IPS-15b (cell line): Measurements from ENCODE around the gene USP2.

Source experiments
- H3K27me3 ChIP-seq: one replicate; pipeline ENCODE4 v1.6.1; 2013; ENCODE audit warnings: low read length; ENCODE audit not compliant: control insufficient read depth, insufficient read depth
- H3K36me3 ChIP-seq: one replicate; pipeline ENCODE4 v1.6.1; 2013; ENCODE audit warnings: low read length; ENCODE audit not compliant: control insufficient read depth, insufficient read depth
- H3K4me1 ChIP-seq: one replicate; pipeline ENCODE4 v1.6.1; 2013; ENCODE audit warnings: mild to moderate bottlenecking, low read length; ENCODE audit not compliant: control insufficient read depth, insufficient read depth
- H3K4me3 ChIP-seq: one replicate; pipeline ENCODE4 v1.5.1; 2013; ENCODE audit warnings: low read depth, low read length
- H3K9ac ChIP-seq: one replicate; pipeline ENCODE4 v1.6.1; 2013; ENCODE audit warnings: low read depth, mild to moderate bottlenecking, low read length
- H3K9me3 ChIP-seq: one replicate; pipeline ENCODE4 v1.6.1; 2013; ENCODE audit warnings: mild to moderate bottlenecking, low read length; ENCODE audit not compliant: control insufficient read depth, insufficient read depth

The USP2 gene

DNA sequence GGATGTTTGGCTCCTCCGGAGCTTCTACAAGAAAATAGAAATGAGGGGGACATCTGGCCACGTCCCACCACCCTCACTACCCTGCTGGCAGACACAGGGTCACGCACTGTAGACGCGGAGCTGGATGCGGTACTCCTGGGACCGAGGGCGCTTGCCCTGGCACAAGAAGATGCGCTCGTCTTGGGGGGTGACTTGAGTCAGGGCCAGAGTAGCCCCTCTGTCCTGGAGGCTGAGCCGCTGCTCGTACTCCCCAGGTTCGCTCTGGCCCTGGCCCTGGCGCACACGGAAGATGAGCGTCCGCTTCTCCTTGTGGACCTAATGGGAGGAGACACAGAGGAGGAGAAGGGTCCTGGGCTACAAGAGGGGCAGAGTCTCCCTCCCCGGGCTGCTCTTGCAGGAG lies 66.8 kb downstream of the USP2 start:
- Histone ChIP-seq H3K4me3 (peak overlapping the region; percentile 80), H3K9me3 (no peaks in the 10 kb centered on the region), H3K36me3 (peaks cover 36% of the 10 kb centered on the region)

DNA sequence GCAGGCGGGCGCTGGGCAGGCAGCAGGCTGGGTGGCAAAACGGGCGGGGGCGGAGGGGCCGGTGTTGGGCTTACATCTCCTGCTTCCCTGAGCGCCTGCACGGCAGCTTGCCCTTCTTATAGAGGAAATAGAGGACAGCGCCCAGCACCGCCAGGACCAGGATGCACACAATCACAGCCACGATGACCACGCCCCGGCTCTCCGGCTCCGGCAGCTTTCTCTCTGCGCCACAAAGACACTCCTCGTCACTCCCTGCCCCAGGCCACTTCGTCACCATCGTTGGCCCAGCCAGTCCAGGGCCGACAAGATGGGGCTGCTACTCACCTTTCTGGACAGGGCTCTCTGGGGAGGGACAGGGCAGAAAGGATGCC lies 70.8 kb downstream of the USP2 start:
- Histone ChIP-seq H3K4me1 (peaks cover 2% of the 10 kb centered on the region), H3K27me3 (peaks cover 4% of the 10 kb centered on the region), H3K9ac (no peak overlapping the region), H3K9me3 (no peaks in the 10 kb centered on the region), H3K4me3 (no peak overlapping the region), H3K36me3 (peaks cover 46% of the 10 kb centered on the region)

More for the DNA sequence above, 66.8 kb downstream of the USP2 start:
- H3K9ac ChIP-seq: peak overlapping the region; percentile 24
- H3K4me1 ChIP-seq: peaks cover 26% of the 10 kb centered on the region
- peaks cover 11% of the 10 kb centered on the region for H3K27me3 ChIP-seq

DNA sequence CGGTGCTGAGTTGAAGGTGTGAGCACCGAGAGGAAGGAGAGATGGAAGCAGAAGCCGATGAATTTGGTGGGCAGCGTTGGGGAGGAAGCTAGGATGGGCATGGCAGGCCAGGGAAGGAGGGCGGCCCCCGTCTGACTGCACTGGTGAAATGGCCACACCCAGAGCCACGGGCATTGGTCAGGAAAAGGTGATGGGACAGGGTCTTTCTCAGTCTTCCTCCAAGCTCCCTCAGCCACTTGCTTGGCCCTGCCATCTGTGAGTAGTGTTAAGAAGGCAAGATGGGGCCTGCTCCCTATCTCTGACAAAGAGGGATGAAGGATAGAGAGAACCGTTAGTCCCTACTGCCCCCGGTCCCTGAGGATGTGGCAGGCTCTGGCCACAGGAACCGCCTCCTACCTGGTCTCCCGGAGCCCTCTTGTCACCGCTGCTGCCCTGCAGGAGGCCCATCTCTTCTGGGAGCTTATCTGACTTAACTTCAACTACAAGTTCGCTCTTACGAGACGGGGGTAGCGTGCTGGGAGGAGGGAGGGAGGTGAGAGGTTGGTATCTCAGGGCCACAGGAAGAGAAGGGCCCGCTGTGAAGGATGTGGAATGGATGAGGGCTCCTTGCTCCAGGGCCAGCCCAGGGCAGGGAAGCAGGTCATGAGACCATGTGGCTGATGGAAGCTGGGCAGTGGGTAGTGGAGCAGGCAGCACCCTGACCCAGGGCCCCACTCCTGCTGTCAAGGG lies 71.4 kb downstream of the USP2 start:
- Histone ChIP-seq H3K9me3 (no peaks in the 10 kb centered on the region), H3K27me3 (no peaks in the 10 kb centered on the region), H3K36me3 (peaks cover 46% of the 10 kb centered on the region), H3K4me3 (no peak overlapping the region), H3K4me1 (peaks cover 2% of the 10 kb centered on the region), H3K9ac (no peak overlapping the region)

DNA sequence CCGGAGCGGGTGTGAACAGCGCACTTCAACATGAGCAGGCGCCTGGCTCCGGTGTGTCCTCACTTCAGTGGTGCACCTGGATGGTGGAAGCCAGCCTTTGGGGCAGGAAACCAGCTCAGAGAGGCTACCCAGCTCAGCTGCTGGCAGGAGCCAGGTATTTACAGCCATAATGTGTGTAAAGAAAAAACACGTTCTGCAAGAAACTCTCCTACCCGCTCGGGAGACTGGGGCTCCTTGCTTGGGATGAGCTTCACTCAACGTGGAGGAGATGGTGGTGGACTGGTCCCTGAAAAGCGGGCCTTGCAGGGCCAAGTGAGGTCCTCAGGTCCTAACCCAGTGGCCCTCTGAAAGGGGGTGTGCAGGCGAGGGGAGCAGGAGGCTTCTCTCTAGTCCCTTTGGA lies 72.1 kb downstream of the USP2 start:
- peaks cover 41% of the 10 kb centered on the region for H3K36me3 ChIP-seq
- no peak overlapping the region for H3K4me3 ChIP-seq
- no peak overlapping the region for H3K9ac ChIP-seq
- H3K27me3 ChIP-seq: no peaks in the 10 kb centered on the region
- H3K9me3 ChIP-seq: no peaks in the 10 kb centered on the region
- H3K4me1 ChIP-seq: no peaks in the 10 kb centered on the region

DNA sequence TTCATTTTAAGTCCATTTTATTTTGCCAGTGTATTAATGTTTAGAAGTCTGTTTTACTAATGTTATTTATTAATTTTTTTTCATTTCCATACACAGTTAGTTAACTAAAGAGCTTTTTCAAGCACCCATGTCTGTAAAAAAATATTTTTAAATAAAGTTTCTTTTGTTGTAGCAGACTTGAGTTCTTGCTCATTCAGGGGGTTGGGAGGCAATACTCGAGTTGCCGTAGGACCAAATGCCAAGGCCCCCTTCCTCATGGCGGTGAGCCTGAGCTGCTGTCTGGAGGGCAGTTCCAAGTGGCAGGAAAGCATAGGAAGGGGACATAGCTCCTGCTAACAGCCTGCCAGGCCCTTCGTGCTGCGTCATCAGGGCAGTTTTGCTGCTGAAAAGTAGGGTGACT lies 73.5 kb downstream of the USP2 start:
- Histone ChIP-seq H3K9ac (no peak overlapping the region), H3K36me3 (peaks cover 34% of the 10 kb centered on the region), H3K9me3 (no peaks in the 10 kb centered on the region), H3K27me3 (no peaks in the 10 kb centered on the region), H3K4me3 (no peak overlapping the region), H3K4me1 (no peaks in the 10 kb centered on the region)

DNA sequence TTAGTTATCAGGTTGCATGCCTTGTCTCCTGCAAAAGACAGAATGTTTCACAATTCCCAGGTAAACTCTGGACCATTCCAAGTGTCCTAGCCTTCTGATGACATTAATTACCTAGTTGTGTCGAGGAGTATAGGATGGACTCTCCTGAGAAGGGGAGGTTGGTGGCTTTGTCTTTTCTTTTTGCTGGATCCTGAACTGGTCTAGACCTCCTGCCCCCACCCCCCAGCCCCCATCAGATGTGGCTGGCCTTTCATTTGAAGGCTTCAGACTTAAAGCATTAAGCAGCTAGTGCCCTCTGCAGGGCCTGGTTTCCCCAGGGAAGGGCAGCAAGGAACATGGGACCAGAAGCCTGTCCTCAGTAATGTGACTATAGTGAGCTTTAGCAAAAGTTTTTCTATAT lies 74.3 kb downstream of the USP2 start:
- Histone ChIP-seq H3K9ac (no peak overlapping the region), H3K4me1 (no peaks in the 10 kb centered on the region), H3K4me3 (no peak overlapping the region), H3K36me3 (peaks cover 32% of the 10 kb centered on the region), H3K9me3 (no peaks in the 10 kb centered on the region), H3K27me3 (no peaks in the 10 kb centered on the region)

DNA sequence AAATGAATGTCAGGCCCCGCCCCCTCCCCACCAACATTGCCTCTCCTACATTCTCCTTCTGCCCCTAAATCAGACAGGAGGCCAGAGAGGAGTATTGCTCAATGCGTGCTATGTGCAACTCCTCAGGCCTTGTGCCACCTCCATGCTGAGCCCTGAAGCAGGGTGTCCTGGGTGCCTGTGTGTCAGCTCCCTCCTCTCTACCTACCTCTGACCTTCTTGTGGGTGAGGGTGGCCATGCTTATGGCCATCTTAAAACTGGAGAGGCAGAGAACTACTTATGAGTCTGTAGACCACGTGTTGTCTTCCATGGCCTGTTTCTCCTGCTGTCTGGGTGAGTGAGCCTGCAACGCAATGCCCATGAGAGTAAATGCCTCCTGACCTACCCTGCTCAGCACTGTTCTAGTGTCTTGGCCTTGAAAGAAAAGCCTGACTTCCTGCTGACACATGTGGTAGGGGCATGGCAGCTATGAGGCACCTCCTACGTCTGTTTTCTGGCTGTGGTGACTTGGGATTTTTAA lies 75.1 kb downstream of the USP2 start:
- H3K9me3 ChIP-seq: no peaks in the 10 kb centered on the region
- H3K4me1 ChIP-seq: no peaks in the 10 kb centered on the region
- no peak overlapping the region for H3K9ac ChIP-seq
- H3K27me3 ChIP-seq: no peaks in the 10 kb centered on the region
- H3K36me3 ChIP-seq: peaks cover 30% of the 10 kb centered on the region
- H3K4me3 ChIP-seq: no peak overlapping the region

DNA sequence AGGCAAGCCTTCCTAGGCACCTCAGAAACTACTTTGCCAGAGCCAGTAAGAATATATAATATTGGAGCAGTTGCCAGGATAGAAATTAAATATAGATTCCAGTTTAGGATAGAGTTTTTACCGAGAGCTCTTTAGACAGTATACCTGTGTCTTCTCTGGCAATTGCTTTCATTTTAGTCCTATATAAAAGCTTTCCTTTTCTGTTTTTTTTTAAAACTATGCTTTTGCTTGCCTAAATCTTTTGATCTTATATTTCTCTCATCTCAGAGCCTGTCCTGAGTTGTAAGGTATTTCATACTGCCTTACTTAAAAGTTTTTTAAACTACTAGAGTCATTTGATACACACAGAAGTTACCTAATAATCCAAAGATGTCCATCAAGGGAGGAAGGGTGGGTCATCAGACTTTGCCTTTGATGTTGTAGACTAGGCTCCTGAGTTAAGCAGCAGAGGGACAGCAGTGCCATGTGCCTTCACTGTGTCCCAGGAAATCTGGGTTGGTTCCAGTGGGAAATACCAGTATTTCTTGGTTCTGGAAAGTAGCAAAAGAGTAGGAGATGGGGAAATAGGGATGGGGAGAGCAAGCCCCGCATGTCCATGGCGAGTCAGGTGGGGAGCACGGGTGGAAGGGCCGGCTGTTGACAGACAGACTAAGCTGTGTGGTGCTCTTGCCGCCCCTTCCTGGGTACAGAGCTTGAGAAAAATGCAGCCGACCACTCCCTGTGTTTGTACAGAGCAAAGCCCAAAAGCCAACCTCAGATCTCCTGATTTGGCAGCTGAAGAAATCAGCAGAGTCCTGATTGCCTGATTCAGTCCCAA lies 75.7 kb downstream of the USP2 start:
- Histone ChIP-seq H3K4me3 (no peak overlapping the region), H3K9ac (no peak overlapping the region), H3K27me3 (no peaks in the 10 kb centered on the region), H3K9me3 (no peaks in the 10 kb centered on the region), H3K4me1 (no peaks in the 10 kb centered on the region), H3K36me3 (peaks cover 24% of the 10 kb centered on the region)
